Esophagus muscularis mucosa (tissue), 4 donors: ENCODE results near the gene TMC5. TPM values are rescaled to one million over a fixed set of nuclear protein-coding genes. Genes with fewer than 3 reads are reported as not detected.

Experiments
- DNase-seq: peaks from one replicate; pipeline ENCODE4 v3.0.0-alpha.2; 2017; ENCODE audit errors: extremely low spot score
- H3K27ac ChIP-seq, 4 donors: fragments of 200-600 bp; sonication (generic); replicated peaks in 1 of 4; 1 replicate in 3 of 4; 2 replicates in 1 of 4; pipeline ENCODE4 v1.5.1; 2016 to 2019; ENCODE audit warnings: mild to moderate bottlenecking in 1 of 4
- H3K27me3 ChIP-seq, 4 donors: fragments of 200-600 bp; sonication (generic); one replicate each; pipeline versions ENCODE4 v1.5.1 to v1.6.0; 2016 to 2019
- H3K36me3 ChIP-seq, 4 donors: fragments of 200-600 bp; sonication (generic); one replicate each; pipeline ENCODE4 v1.5.1; 2016 to 2019
- H3K4me1 ChIP-seq, 4 donors: fragments of 200-600 bp; sonication (generic); one replicate each; pipeline ENCODE4 v1.5.1; 2016 to 2019
- H3K4me3 ChIP-seq, 4 donors: fragments of 200-600 bp; sonication (generic); 1 replicate in 2 of 4; 2 replicates in 2 of 4; pipeline ENCODE4 v1.5.1; 2016 to 2019; ENCODE audit warnings: mild to moderate bottlenecking in 4 of 4, moderate library complexity in 1 of 4
- H3K9me3 ChIP-seq, 4 donors: fragments of 200-600 bp; sonication (generic); 1 replicate in 3 of 4; 2 replicates in 1 of 4; pipeline ENCODE4 v1.5.1; 2016 to 2019
- EP300 ChIP-seq: sonication (generic); formaldehyde crosslinking; IDR thresholded peaks from one replicate; pipeline ENCODE4 v1.6.1; 2017; ENCODE audit warnings: antibody characterized with exemption
- POLR2A ChIP-seq: fragments of 450-650 bp; IDR thresholded peaks from one replicate; pipeline ENCODE4 v1.6.1; 2017; ENCODE audit warnings: antibody characterized with exemption, moderate library complexity, mild to moderate bottlenecking, low read depth
- POLR2AphosphoS5 ChIP-seq, 2 donors: sonication (generic); formaldehyde crosslinking; IDR thresholded peaks; one replicate each; pipeline ENCODE4 v1.6.1; 2017; ENCODE audit warnings: antibody characterized with exemption in 2 of 2
- WGBS: methylation state at CpG from one replicate; pipeline ENCODE4 v1.1.5; 2018; 5-methylcytosine and 5-hydroxymethylcytosine counted together
- intact Hi-C: fragments of 100-400 bp; cut with DNase I; formaldehyde crosslinking; loops from one replicate; pipeline ENCODE4 v1.15.1; 2023
- total RNA-seq, 4 donors: library from RNA; depleted of rRNA; stranded (reverse); fragments of >200 nt; gene quantifications; one replicate each; pipeline versions ENCODE4 v1.1.0 to v1.2.1, GENCODE V29; 2016
- TF ChIP-seq, protein P1 (sequence below), 3 experiments: fragments of 200-600 bp in 2 of 3; fragments of 450-650 bp in 1 of 3; sonication (generic) in 2 of 3; IDR thresholded peaks; one replicate each; pipeline ENCODE4 v1.5.1; 2017 to 2019; ENCODE audit warnings: antibody characterized with exemption in 3 of 3, mild to moderate bottlenecking in 2 of 3, moderate library complexity in 1 of 3

The TMC5 gene
- total RNA-seq, 4 donors from 2014 or later, result under 0.01 to 0.42 (median 0.12) TPM

DNA sequence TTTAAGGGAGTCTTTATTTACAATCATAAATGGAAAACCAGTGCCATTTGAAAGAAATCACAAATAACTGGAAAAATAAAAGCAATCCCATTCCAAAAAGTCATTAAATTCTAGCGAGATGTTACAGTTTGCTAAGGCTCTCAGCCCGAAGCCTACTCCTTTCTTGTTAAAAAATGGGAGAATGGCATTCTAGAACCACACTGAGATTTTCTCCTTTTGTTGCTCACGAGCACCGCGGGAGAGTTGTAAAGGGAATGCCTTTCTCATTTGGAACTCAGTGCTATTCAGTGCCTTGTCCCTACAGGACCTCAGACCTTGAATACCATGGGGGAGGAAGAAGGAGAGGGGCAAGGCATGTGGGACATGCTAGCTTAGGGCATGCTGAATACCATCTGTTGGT lies 67.9 kb downstream of the TMC5 start:
- Histone ChIP-seq H3K27ac (no peak overlapping the region), H3K27me3 (no peaks in the 10 kb centered on the region), H3K4me3 (no peak overlapping the region), H3K4me1 (no peaks in the 10 kb centered on the region), H3K36me3 (no peaks in the 10 kb centered on the region), H3K9me3 (no peaks in the 10 kb centered on the region)
- DNase-seq, result no peak
- no peak for TF ChIP-seq EP300
- TF ChIP-seq POLR2A, result no peak
- TF ChIP-seq, protein P1, sequence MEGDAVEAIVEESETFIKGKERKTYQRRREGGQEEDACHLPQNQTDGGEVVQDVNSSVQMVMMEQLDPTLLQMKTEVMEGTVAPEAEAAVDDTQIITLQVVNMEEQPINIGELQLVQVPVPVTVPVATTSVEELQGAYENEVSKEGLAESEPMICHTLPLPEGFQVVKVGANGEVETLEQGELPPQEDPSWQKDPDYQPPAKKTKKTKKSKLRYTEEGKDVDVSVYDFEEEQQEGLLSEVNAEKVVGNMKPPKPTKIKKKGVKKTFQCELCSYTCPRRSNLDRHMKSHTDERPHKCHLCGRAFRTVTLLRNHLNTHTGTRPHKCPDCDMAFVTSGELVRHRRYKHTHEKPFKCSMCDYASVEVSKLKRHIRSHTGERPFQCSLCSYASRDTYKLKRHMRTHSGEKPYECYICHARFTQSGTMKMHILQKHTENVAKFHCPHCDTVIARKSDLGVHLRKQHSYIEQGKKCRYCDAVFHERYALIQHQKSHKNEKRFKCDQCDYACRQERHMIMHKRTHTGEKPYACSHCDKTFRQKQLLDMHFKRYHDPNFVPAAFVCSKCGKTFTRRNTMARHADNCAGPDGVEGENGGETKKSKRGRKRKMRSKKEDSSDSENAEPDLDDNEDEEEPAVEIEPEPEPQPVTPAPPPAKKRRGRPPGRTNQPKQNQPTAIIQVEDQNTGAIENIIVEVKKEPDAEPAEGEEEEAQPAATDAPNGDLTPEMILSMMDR (IDR thresholded peaks at IDR 0.05), result no peak
- no peak for TF ChIP-seq POLR2AphosphoS5 (IDR thresholded peaks at IDR 0.05)
- intact Hi-C loops, result no loop called here
- 92% methylated on average over 5 of the region's 5 CpGs for WGBS

DNA sequence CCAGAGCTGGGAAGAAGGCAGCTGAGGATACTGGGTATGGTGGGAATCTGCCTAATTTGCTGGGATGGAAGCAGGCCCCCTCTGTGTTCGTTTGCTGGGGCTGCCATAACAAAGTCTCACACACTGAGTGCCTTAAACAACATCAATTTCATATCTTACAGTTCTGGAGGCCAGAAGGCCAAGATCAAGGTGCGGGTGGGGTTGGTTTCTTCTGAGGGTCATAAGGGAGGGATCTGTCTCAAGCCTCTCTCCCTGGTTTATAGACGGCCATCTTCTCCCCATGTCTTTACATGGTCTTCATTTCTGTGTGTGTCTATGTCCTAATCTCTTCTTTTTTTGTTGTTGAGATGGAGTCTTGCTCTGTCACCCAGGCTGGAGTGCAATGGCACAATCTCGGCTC lies 68.4 kb downstream of the TMC5 start:
- no peak for DNase-seq
- Histone ChIP-seq H3K4me1 (no peaks in the 10 kb centered on the region), H3K27me3 (no peaks in the 10 kb centered on the region), H3K36me3 (no peaks in the 10 kb centered on the region), H3K4me3 (no peak overlapping the region), H3K9me3 (no peaks in the 10 kb centered on the region), H3K27ac (no peak overlapping the region)
- 76% methylated on average over 4 of the region's 4 CpGs for WGBS
- intact Hi-C loops, result no loop called here
- TF ChIP-seq POLR2A, result no peak
- no peak for TF ChIP-seq POLR2AphosphoS5 (IDR thresholded peaks at IDR 0.05)
- TF ChIP-seq, protein P1 (IDR thresholded peaks at IDR 0.05), result no peak
- TF ChIP-seq EP300, result no peak

DNA sequence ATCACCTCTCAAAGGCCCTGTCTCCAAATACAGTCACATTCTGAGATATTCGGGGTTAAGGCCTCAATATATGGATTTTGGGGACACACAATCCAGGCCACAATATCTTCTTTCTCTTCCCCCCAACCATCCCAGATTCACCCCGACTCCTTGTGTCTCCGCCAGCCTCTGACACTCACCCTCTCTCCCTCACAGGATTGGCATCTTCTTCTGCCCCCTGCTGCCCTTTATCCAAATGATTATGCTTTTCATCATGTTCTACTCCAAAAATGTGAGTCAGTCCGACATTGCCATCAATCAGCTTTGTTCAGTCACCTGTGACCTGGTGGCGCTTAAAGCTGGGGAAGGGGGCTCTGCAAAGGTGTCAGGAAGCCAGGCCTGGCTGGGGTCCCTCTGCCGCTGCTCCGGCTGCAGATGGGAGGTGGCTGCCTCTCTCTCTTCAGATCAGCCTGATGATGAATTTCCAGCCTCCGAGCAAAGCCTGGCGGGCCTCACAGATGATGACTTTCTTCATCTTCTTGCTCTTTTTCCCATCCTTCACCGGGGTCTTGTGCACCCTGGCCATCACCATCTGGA lies 69.2 kb downstream of the TMC5 start:
- H3K27me3 ChIP-seq, result no peaks in the 10 kb centered on the region
- intact Hi-C loops, result no loop called here
- H3K4me1 ChIP-seq, result no peaks in the 10 kb centered on the region
- whole genome bisulfite sequencing, result 81% methylated on average over 10 of the region's 10 CpGs
- H3K36me3 ChIP-seq, result no peaks in the 10 kb centered on the region
- no peak for DNase-seq
- no peak overlapping the region for H3K27ac ChIP-seq
- no peaks in the 10 kb centered on the region for H3K9me3 ChIP-seq
- TF ChIP-seq, protein P1 (IDR thresholded peaks at IDR 0.05), result no peak
- no peak for TF ChIP-seq POLR2AphosphoS5 (IDR thresholded peaks at IDR 0.05)
- no peak overlapping the region for H3K4me3 ChIP-seq

DNA sequence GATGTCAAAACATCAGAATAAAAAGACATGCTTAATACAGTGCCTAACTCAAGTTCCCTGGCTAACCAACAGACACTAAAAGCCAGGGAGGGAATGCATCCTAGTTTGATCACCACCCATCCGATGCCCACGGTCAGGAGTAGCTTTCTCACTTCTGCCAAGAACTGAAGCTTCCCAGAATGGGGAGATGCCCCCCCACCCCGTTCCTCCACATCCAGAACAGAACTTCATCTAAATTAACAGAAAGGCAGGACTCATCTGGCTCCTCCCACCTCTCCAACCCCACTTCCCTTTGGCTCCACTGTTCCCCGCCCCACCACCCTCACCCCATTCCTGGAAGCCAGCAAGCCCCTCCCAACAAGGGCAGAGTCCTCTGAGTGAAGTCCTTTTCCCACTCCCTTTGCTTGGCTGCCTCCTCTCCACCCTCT lies 70.5 kb downstream of the TMC5 start:
- no peaks in the 10 kb centered on the region for H3K9me3 ChIP-seq
- H3K4me1 ChIP-seq, result no peaks in the 10 kb centered on the region
- H3K27ac ChIP-seq, result no peak overlapping the region
- 41% methylated on average over 4 of the region's 4 CpGs for WGBS
- no peaks in the 10 kb centered on the region for H3K36me3 ChIP-seq
- DNase-seq, result no peak
- H3K27me3 ChIP-seq, result no peaks in the 10 kb centered on the region
- intact Hi-C loops, result no loop called here
- no peak overlapping the region for H3K4me3 ChIP-seq
- TF ChIP-seq POLR2AphosphoS5 (IDR thresholded peaks at IDR 0.05) (no peak), POLR2A (no peak), EP300 (no peak)
- TF ChIP-seq, protein P1 (IDR thresholded peaks at IDR 0.05), result no peak

DNA sequence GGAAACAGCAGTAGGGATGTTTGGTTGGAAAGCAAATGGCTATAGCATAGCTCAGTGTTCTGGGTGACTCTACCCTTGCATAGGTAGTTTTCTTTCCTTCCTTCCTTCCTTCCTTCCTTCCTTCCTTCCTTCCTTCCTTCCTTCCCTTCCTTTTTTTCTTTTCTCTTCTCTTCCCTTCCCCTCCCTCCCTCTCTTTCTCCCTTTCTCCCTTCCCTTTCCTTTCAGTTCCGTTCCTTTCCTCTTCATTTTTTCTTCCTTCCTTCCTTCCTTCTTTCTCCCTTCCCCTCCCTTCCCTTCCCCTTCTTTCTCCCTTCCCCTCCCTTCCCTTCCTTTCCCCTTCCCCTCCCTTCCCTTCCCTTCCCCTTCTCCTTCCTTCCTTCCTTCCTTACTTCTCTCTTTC lies 72.9 kb downstream of the TMC5 start:
- no peak for DNase-seq
- H3K4me1 ChIP-seq, result no peaks in the 10 kb centered on the region
- intact Hi-C loops, result loop anchor here (10.0 kb wide), 1 partner anchor 336 kb away; no protein-coding TSS in a partner anchor
- no peaks in the 10 kb centered on the region for H3K9me3 ChIP-seq
- H3K36me3 ChIP-seq, result no peaks in the 10 kb centered on the region
- no peak overlapping the region for H3K27ac ChIP-seq
- H3K4me3 ChIP-seq, result no peak overlapping the region
- WGBS, result 79% methylated on average over 1 of the region's 1 CpG
- TF ChIP-seq EP300, result no peak
- TF ChIP-seq, protein P1 (IDR thresholded peaks at IDR 0.05), result no peak
- TF ChIP-seq POLR2A, result no peak
- TF ChIP-seq POLR2AphosphoS5 (IDR thresholded peaks at IDR 0.05), result no peak
- no peaks in the 10 kb centered on the region for H3K27me3 ChIP-seq
